ENCODE results near the gene EML3. TPM values are rescaled to one million over a fixed set of nuclear protein-coding genes. Genes with fewer than 3 reads are reported as not detected.

EML3 gene
- total RNA-seq, 1 donor from 2014 or later = 11.2 TPM

Small RNAs within 50 kb of the gene (small RNA-seq; reads per million reads assigned to genes)
- gene AP001458.1 (ENCODE audit: low replicate concordance) (not detected), gene EEF1G (ENCODE audit: low replicate concordance) (not detected), gene MIR6747 (ENCODE audit: low replicate concordance) (0.06 reads per million)

Other genes starting within 250 kb of the EML3 start
- gene SCGB1A1, start 193.7 kb downstream of the EML3 start, total RNA-seq = not detected
- 909 TPM for gene AHNAK, start 66.0 kb downstream of the EML3 start, total RNA-seq
- gene EEF1G, start 38.9 kb downstream of the EML3 start, total RNA-seq = 1,840 TPM
- 5.8 TPM for gene TUT1, start 21.3 kb downstream of the EML3 start, total RNA-seq
- gene MTA2, start 10.9 kb downstream of the EML3 start, total RNA-seq = 54.7 TPM
- gene ROM1, start 482 bp upstream of the EML3 start, total RNA-seq = 0.72 TPM
- gene B3GAT3, start 9.2 kb upstream of the EML3 start, total RNA-seq = 14.4 TPM
- gene GANAB, start 33.8 kb upstream of the EML3 start, total RNA-seq = 158 TPM
- 22.4 TPM for gene INTS5, start 40.5 kb upstream of the EML3 start, total RNA-seq
- gene C11orf98, start 52.4 kb upstream of the EML3 start, total RNA-seq = 10.4 TPM
- gene CSKMT, start 52.5 kb upstream of the EML3 start, total RNA-seq = 2.6 TPM
- gene UQCC3, start 58.9 kb upstream of the EML3 start, total RNA-seq = 5.4 TPM
- 2.9 TPM for gene LBHD1, start 59.5 kb upstream of the EML3 start, total RNA-seq
- gene UBXN1, start 66.3 kb upstream of the EML3 start, total RNA-seq = 90.2 TPM
- 33.8 TPM for gene LRRN4CL, start 76.8 kb upstream of the EML3 start, total RNA-seq
- 11.4 TPM for gene BSCL2, start 94.6 kb upstream of the EML3 start, total RNA-seq
- not detected for gene GNG3, start 94.9 kb upstream of the EML3 start, total RNA-seq
- gene HNRNPUL2, start 114.7 kb upstream of the EML3 start, total RNA-seq = 39.0 TPM
- gene TTC9C, start 115.7 kb upstream of the EML3 start, total RNA-seq = 18.9 TPM
- 7.5 TPM for gene ZBTB3, start 141.4 kb upstream of the EML3 start, total RNA-seq
- 56.2 TPM for gene POLR2G, start 148.8 kb upstream of the EML3 start, total RNA-seq
- gene TAF6L, start 158.6 kb upstream of the EML3 start, total RNA-seq = 17.7 TPM
- gene TMEM179B, start 174.6 kb upstream of the EML3 start, total RNA-seq = 19.5 TPM
- gene TMEM223, start 179.2 kb upstream of the EML3 start, total RNA-seq = 24.7 TPM
- gene NXF1, start 192.7 kb upstream of the EML3 start, total RNA-seq = 45.2 TPM
- gene STX5, start 219.3 kb upstream of the EML3 start, total RNA-seq = 37.1 TPM
- not detected for gene TEX54, start 220.1 kb upstream of the EML3 start, total RNA-seq
- 36.8 TPM for gene WDR74, start 226.8 kb upstream of the EML3 start, total RNA-seq

All from tongue (tissue), 2 donors.